A673 (cell line): ENCODE results near the gene MYL3.

Experiments used
- CTCF ChIP-seq: fragments of 300-800, 200-600 bp; sonication (generic); conservative IDR thresholded peaks from 2 replicates; pipeline ENCODE4 v1.5.1; 2017; ENCODE audit warnings: low read depth, mild to moderate bottlenecking, antibody characterized with exemption, low read length, moderate library complexity, mixed read lengths
- EZH2 ChIP-seq: fragments of 200-600 bp; sonication (generic); IDR thresholded peaks from 2 replicates; pipeline ENCODE4 v1.6.1; 2017; ENCODE audit warnings: borderline replicate concordance, low read depth, mild to moderate bottlenecking, mixed read lengths, antibody characterized with exemption, low read length; ENCODE audit not compliant: poor library complexity, severe bottlenecking

- TF ChIP-seq CTCF, result no peak
- TF ChIP-seq EZH2, result no peak
These were observed 44.7 kb upstream of the MYL3 start for GRCh38 chr3:46907960-46908293.
